Measurements from ENCODE around the gene LRRC14B. TPM values are rescaled to one million over a fixed set of nuclear protein-coding genes. Genes with fewer than 3 reads are reported as not detected.

Gene LRRC14B
- total RNA-seq, 2 experiments from 2014 or later = 4.9 to 9.2 TPM

- intact Hi-C loops (cut with micrococcal nuclease; ENCODE audit: unreplicated experiment) = no loop called here
- Histone ChIP-seq H3K79me2 (ENCODE audit: insufficient read depth, low read depth, low read length) (no peaks in the 10 kb centered on the region), H4K20me1 (ENCODE audit: insufficient read depth, low read length) (no peaks in the 10 kb centered on the region), H3K4me2 (ENCODE audit: low read length) (no peak overlapping the region), H3K4me1 (ENCODE audit: insufficient read depth, low read length, poor library complexity, severe bottlenecking) (no peaks in the 10 kb centered on the region), H3K27ac (ENCODE audit: low read depth, low read length, poor library complexity, severe bottlenecking) (no peak overlapping the region), H3K4me3 (ENCODE audit: low read depth, low read length, poor library complexity, severe bottlenecking) (no peak overlapping the region), H3K9me2 (ENCODE audit: insufficient read depth, low read length) (no peaks in the 10 kb centered on the region), H2AFZ (ENCODE audit: low read length) (no peak overlapping the region), H3K9me3 (ENCODE audit: low read length) (peaks cover 20% of the 10 kb centered on the region), H3K36me3 (ENCODE audit: insufficient read depth, low read length) (no peaks in the 10 kb centered on the region)
- BruUV-seq (replicated peaks) = no TSS peak
- DNase-seq (ENCODE audit: low spot score) = no peak
- TF ChIP-seq CTCF (conservative IDR thresholded peaks at IDR 0.05; ENCODE audit: low read length) = no peak
- no peak for TF ChIP-seq EZH2phosphoT487 (IDR thresholded peaks at IDR 0.05; ENCODE audit: borderline replicate concordance, low read depth, low read length)
- CTCF ChIA-PET (ENCODE audit: unreplicated experiment) = no interaction called here
- POLR2A ChIA-PET = no interaction called here
These were observed 40.5 kb upstream of the LRRC14B start for GRCh38 chr5:150746-151145.

- intact Hi-C loops (cut with micrococcal nuclease; ENCODE audit: unreplicated experiment) = no loop called here
- DNase-seq (ENCODE audit: low spot score) = no peak
- Histone ChIP-seq H3K4me2 (ENCODE audit: low read length) (no peak overlapping the region), H3K9me2 (ENCODE audit: insufficient read depth, low read length) (no peaks in the 10 kb centered on the region), H3K27ac (ENCODE audit: low read depth, low read length, poor library complexity, severe bottlenecking) (no peak overlapping the region), H4K20me1 (ENCODE audit: insufficient read depth, low read length) (no peaks in the 10 kb centered on the region), H3K79me2 (ENCODE audit: insufficient read depth, low read depth, low read length) (no peaks in the 10 kb centered on the region), H3K36me3 (ENCODE audit: insufficient read depth, low read length) (no peaks in the 10 kb centered on the region), H3K9me3 (ENCODE audit: low read length) (peaks cover 18% of the 10 kb centered on the region), H2AFZ (ENCODE audit: low read length) (no peak overlapping the region), H3K4me3 (ENCODE audit: low read depth, low read length, poor library complexity, severe bottlenecking) (no peak overlapping the region), H3K4me1 (ENCODE audit: insufficient read depth, low read length, poor library complexity, severe bottlenecking) (no peaks in the 10 kb centered on the region)
- ChIA-PET POLR2A (no interaction called here), CTCF (ENCODE audit: unreplicated experiment) (no interaction called here)
- TF ChIP-seq EZH2phosphoT487 (IDR thresholded peaks at IDR 0.05; ENCODE audit: borderline replicate concordance, low read depth, low read length) (no peak), CTCF (conservative IDR thresholded peaks at IDR 0.05; ENCODE audit: low read length) (no peak)
- BruUV-seq (replicated peaks) = no TSS peak
These were observed 39.2 kb upstream of the LRRC14B start for GRCh38 chr5:152077-152476.

GRCh38 chr5:153256-153655, 38.0 kb upstream of the LRRC14B start:
- no peaks in the 10 kb centered on the region for H3K4me1 ChIP-seq (ENCODE audit: insufficient read depth, low read length, poor library complexity, severe bottlenecking)
- TF ChIP-seq CTCF (conservative IDR thresholded peaks at IDR 0.05; ENCODE audit: low read length) = no peak
- TF ChIP-seq EZH2phosphoT487 (IDR thresholded peaks at IDR 0.05; ENCODE audit: borderline replicate concordance, low read depth, low read length) = no peak

More at GRCh38 chr5:153256-153655, 38.0 kb upstream of the LRRC14B start:
- BruUV-seq (replicated peaks) = no TSS peak
- Histone ChIP-seq H3K9me3 (ENCODE audit: low read length) (peaks cover 6% of the 10 kb centered on the region; the same call in 1 of the 2 replicates), H3K79me2 (ENCODE audit: insufficient read depth, low read depth, low read length) (no peaks in the 10 kb centered on the region), H3K4me2 (ENCODE audit: low read length) (no peak overlapping the region), H3K9me2 (ENCODE audit: insufficient read depth, low read length) (no peaks in the 10 kb centered on the region), H2AFZ (ENCODE audit: low read length) (no peak overlapping the region), H3K36me3 (ENCODE audit: insufficient read depth, low read length) (no peaks in the 10 kb centered on the region), H3K27ac (ENCODE audit: low read depth, low read length, poor library complexity, severe bottlenecking) (no peak overlapping the region), H4K20me1 (ENCODE audit: insufficient read depth, low read length) (no peaks in the 10 kb centered on the region), H3K4me3 (ENCODE audit: low read depth, low read length, poor library complexity, severe bottlenecking) (no peak overlapping the region)
- intact Hi-C loops (cut with micrococcal nuclease; ENCODE audit: unreplicated experiment) = no loop called here
- POLR2A ChIA-PET = no interaction called here
- no peak for DNase-seq (ENCODE audit: low spot score)
- CTCF ChIA-PET (ENCODE audit: unreplicated experiment) = no interaction called here

All from OCI-LY7 (cell line).